HG03460 (cell line): ENCODE measurements around the gene CAPZB.

Experiments
- ATAC-seq: cut with Tn5 transposase; IDR thresholded peaks from one replicate; pipeline ENCODE4 v1.9.1; 2021; ENCODE audit not compliant: unreplicated experiment

The CAPZB gene

DNA sequence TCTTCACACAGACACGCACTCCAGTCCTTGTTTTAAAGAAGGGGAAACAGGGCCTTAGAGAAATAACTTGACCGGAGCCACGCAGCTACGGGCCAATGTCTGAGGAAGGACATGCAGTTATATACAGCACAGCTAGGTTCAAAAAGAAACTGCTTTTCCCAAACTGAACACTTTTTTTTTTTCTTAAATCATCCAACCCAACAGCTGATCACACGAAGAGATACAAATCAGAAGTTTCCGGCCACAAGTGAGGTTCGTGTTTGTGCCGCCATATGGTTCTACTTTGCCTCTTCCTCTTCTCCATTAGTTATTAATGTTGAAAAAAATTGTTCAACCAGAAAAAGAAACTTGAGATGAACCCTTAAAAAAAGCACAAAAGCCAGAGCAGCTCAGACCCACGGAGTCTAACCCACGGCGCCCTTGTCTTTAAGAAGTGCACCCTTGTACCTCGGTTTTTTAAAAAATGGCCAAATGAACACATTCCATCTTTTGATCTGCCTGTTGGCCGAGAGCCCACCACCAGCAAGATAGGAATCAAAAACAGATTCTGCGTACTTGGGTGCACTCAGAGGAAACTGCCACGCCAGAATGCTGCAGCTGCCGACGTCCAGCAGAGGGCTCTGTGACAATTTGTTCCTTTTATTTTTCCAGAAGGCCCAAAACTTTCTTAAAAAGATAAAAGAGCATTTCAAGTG, 94.3 kb downstream of the CAPZB start:
- ATAC-seq: peak; percentile 67

DNA sequence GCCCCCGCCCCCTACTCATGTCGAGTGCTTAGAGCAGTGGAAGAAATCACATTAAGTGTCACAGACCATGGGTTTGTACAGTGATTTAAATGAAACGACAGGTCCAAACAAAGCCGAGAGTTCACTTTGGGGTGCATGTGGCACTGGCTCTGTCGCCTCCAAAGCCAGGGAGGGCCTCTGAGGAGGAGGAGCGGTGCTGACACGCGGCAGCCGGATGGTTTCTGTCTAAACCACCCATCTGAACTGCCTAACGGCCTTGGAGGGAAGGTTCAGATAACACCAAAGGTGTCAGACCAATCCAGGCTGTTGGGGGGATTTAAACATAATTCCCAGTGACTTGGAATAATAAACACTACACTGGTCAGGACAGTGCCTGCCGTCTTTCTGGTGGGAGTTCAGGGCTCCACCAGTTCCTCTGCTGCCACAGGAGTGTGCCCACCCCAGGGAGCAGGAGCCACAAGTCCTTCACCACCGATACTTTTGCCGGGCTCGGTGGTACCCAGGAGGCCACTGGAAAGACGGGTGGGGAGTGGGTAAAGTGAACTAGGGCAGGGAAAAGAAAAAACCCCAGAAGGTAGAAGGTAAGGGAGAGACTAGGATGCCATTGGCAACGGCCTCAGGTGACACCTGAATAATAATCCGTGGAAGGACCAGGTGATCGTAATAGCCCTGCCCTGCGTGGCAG, 95.0 kb downstream of the CAPZB start:
- ATAC-seq: no peak

DNA sequence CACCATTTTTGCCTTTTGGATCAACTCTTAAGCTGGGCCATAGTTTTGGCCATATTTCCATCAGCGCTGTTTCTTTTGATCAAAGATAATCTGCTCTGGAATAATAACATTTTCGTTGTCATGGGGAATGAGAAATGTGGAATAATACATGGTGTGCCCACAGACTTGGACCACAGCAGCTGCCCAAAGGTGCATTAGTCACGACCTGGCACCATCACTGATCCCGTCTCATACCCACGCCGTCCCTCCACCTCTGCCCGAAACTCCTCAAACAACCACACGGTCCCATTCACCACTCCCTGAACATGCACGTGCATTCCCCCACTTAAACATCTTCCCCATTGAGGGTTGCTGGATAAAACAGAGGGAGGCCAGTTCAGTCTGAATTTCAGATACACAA, 96.4 kb downstream of the CAPZB start:
- no peak for ATAC-seq

DNA sequence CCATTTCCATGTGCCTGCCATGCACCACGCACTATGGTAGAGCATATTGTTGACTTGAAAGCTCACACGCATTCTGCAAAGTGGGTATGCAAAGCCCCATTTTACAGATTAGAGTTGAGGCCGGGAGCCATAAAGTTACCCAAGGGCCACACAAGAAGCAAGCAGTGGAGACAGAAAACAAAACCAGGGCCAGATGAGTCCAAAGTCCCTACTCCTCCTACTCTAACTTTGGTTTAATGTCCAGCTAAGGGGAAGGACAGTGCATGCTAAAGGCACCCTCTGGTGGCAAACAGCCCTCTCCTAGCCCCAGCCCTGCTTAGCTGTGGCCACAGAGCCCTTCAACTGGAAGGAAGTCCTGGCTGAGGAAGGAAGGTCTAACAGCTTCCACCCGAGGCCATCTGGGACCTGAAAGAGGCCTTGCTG, 98.3 kb downstream of the CAPZB start:
- no peak for ATAC-seq

DNA sequence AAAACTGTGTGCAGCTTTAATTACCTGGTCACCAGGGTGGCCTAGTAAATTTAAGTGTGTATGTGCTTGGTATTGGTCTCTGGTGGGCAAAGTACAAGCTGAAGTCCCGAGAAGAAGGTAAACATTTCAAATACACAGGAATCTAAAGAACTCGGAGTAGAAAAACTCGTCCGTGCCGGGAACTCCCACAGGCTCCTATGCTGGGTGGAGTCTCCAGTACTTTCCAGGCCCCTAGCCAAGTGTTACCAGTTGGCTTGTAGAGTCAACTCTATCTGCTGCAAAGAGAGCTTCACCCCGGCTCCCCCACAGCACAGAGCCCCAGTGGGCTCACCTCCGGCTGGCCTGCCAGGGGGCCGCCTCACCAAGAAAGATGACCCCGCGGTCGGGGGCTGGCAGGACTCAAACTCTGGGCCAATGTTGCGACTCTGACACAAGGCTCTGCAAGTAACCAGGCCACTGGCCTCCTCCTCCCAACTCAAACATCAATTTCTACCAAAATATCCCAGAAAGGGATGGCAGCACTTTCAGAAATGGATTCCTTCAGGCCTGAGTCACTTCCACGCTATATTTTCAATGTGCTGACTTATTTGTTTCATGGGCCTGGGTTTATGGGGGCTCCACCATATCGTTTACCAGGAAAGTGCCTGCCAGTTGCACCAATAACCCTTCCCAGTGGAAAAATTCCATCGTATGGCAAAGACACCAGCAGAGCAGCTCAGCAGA, 99.3 kb downstream of the CAPZB start:
- no peak for ATAC-seq

DNA sequence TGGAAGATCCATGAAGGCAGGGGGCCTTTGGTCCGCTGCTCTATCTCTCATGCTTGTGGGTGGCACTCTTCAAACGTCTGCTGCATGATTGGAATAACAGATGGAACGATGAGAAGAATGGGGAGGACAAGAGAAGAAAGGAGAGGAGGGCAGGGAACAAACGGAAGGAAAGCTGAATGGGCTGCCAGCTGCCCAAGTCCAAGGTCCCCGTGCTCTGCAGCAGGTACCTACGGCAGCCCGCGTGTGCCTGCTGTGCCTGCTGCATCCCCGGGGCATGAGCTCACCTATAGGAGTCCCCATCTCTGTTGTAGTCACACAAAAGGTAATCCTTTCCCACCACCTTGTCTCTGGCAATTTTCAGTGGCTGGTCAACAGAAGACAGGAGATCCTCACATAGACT, 100.1 kb downstream of the CAPZB start:
- no peak for ATAC-seq

DNA sequence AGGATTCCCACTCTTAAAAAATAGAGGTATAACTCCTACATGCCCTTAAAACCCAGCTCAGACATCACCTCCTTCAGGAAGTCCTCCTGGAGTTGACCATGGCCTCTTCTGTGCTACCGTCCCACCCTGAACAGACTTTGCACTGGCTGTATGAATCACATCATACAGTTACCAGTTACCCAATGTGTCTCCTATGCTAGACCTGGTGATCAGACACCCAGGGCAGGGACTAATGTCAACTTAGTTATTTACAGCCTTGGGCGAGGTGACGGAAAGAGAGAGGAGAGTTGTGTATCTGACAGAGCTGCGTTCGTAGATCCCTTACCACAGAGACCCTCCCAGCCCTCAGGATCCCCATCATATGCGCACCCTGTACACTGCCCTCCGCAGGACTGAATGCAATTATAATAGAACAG, 100.6 kb downstream of the CAPZB start:
- no peak for ATAC-seq

DNA sequence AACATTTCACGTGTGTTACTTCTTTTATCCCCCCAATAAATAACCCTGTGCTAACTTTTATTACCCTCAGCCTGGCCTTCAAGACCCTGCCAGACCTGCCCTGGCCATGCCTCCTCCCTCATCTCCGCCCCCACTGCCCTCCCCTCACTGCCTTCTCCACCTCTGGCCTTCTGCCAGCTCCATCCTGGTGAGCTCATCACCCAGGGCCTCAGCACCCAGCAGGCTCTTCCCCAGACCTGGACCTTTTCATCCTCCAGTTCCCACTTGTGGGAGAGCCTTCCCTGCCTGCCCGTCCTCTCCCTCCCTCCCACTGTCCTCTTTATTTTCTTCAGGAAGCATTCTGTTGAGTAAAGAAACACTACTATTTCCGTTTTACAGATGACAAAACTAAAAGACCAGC, 101.2 kb downstream of the CAPZB start:
- no peak for ATAC-seq

DNA sequence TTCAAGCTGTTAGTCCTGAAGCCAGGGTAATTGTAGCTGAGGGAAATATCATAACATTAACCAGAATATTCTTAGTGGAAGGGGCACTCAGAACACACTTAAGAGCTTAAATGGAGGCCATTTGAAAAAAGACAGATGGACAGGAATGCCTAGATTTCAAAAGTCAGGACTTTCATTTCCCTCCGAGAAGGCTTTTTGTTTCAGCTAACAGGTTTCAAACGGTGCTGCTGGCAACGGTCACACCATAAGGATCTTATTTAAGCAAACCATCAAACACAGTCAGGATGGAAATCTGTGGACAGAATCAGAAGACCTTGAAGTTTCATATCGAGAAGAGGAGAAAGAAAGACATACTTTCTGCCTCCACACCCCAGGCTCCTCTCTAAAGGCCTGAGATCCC, 103.1 kb downstream of the CAPZB start:
- ATAC-seq: no peak

DNA sequence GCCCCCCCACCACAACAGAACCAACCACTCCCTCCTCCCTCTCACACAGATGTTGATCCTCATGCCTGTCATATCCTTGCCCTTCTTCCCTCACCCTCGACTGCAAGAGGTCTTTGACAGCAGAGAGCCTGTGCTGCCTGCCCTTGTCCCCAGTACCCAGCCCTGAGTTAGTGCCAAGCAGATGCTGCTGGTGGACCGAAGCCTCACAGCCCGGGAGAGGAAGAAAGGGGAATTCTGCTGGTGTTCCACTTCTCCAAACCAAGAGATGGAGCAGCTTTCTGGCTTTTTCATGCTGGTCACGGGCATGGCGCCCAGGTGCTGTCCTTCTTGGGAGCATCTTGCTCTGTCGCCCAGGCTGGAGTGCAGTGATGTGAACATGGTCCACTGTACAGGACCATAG, 104.1 kb downstream of the CAPZB start:
- ATAC-seq: no peak

DNA sequence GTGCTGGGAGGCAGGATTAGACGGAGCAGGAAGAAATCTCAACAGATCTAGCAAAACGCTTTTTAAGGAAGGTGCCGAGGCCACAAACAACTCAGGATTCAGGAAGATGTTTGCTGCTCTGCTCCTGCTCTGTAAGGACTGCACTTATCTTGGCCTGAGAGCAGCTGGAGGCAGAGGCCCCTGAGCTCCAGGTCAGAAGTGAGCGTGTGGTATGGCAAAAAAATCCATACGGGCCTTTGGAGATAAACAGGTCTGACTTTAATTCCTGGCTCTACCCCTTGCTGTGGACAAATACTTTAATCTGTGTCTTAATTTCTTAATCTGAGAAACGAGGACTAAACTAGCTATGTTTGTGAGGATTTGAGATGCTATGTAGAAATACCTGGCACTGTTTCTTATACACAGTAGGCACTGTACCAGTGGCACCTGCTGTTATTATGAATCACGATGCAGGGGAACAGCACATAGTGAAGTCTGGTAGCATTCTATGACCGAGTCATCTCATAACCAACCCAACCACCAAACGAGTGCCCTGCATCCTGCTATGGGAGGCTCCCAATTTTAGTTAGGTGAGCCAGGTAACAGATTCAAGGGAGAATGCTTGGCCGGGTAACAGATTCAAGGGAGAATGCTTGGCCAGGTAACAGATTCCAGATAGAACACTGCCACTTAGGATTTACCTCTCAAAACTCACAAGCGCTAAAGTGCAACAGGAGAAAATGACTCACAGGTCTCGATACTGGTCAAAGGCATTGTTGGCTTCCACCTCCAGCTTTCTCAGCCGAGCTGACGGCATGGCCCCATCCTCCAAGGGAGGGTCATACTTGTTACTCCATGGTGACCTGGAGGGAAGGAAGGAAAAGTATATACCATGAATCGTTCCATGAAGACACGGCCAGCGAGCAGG, 107.3 kb downstream of the CAPZB start:
- no peak for ATAC-seq

DNA sequence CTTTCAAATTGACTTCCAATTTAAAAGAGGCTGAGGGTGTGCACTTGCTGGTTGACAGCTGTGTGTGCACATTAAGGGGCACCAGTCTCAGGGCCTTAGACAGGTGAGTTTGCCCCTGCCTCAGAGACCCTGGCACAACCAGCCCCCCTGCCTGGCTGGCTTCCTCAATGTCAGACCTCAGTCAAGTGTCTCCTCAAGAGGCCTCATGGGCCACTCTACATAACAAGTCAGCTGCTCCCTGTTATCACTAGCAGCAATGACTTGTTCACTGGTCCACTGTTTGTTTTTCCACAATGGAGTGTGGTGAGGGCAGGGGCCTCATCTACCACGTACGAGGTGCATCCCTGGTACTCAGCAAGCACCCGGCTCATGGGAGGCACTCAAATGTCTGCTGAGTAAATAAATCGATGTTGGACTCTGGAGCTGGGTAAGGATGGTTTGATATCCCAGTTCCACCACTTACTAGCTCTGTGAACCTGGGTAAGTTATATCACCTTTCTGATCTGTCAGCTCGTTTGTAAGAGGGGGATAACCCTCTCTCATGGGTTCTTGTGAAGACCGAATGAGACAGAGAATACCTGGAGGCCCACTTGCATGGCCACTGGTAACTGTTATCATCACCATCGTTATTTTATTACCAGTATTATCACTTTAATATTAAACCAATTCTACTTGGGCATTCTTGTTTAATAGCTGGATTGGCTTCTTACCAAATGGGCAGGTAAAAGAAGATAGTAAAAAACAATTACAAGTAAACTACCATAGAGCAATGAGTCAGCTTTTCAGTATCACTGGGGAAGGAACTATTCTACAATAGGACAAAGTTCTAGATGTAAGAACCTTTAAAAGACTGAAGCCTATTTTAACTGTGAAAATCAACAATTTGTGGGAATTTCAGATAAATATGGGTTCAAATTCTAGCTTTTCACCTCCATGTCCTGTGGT, 108.6 kb downstream of the CAPZB start:
- ATAC-seq: no peak

DNA sequence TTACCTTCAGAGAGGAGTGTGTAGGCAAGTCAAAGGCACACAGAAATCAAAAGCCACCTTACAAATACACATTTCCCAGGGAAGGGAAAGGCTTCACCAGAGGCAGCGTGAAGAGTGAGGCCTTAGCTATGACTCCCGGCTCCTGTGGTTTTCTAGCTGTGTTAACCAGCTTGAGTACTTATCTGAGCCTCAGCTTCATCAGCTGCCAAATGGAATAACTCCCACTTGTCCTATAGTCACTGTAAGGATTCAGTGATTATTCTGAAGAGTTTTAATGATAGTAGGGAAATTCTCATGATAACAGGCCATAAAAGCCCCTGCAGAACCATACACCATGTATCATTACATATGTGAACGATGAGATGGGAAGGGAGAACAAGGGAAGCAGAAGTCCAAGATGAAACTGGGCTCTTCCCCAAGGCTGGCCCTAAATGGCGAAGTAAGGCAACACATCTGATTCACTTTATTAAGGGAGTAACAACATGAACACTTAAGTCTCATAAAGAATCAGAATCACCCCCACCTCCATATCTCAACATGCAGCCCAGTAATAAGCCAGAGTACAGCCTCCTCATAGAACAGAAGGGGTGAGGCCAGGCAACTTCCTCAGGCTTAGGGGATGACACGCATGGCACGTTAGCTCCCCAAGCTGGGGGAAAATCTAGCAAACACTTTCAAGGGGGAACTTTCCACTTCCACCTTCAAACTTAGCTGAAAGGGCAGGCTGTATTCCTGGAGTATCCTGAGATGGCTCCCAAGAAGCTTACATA, 109.5 kb downstream of the CAPZB start:
- no peak for ATAC-seq

DNA sequence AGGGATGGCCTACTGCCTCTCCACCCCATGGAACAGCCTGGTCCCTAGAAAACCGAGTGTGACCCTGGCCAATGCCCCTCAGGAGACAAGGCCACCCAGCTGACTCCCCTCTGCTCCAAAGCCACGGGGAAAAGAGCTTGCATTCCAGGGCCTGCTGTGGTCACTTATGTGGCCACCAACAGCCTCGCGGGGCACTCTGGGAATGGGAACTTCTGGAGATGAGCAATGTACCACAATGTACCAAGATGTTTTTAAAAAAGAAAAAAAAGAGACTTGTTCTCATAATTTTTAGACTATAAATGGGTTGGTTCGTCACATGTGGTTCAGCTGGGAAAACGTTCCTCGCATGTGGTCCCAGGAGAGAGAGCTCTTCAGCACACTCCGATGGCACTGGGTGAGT, 110.4 kb downstream of the CAPZB start:
- ATAC-seq: no peak

DNA sequence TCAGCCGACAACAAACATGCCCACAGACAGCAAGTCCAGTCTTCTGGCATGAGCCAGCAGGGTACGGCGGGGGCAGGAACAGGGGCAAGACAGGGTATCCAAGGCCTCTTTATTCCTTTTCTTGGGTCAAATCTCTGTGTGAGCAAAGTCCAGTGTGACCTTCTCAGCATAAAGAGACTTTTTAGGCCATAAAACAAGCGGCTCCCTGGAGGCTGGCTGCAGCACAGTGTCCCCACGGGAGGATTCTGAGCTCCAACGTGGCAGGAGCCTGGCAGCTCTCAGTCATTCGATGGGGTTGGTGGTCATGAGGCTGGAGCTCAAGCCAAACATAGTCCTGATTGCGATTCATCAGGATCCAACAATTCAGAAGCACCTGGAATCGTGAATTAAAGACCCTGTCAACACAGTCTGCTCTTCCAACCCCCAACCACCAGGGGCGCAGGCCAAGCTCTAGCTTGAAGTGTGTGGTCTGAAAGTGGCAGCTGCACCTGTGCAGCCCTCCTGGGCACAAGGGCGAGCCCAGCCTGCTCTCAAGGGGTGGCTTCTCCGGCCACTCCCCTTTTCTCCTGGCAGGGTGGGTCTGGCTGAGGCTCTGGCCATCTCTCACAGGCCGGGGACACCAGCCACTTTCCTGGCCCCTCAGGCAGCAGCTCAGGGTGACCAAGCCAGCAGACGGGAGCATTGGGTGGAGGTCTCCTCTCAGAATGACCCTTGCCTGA, 111.1 kb downstream of the CAPZB start:
- ATAC-seq: no peak

DNA sequence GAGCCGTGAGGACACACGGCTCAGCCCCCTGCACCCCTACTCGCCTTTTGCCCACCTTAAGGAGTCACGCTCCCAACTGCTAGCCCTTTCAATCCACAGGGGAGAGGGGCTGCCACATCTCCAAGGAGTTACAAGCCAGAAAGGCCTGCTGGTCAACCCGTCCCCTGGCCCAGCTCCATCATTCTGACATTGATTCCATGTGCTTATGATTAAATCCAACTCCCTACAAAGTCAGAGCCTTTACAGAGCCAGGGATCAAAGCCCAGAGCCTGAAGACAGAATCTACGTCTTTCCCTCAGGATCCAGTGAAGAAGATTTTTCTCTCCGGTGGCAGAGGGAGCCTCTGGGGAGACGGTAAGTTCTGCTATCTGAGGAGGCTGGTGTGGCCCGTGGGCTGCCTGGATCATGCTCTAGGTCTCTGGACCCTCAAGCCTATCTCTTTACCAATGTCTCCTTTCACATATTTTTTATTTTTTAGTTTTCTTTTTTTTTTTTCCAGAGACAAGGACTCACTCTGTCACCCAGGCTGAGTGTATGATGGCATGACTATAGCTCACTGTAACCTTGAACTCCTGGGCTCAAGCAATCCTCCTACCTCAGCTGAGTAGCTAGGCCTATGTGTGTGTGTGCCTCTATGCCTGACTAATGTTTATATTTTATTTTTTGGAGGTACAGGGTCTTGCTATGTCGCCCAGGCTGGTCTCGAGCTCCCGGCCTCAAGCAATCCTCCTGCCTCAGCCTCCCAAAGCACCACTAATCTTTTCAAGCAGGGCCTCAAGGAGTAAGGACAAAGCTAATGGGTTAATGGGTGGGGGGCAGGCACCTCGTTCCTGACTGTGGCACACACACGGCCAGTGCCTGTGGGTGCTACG, 111.9 kb downstream of the CAPZB start:
- no peak for ATAC-seq

DNA sequence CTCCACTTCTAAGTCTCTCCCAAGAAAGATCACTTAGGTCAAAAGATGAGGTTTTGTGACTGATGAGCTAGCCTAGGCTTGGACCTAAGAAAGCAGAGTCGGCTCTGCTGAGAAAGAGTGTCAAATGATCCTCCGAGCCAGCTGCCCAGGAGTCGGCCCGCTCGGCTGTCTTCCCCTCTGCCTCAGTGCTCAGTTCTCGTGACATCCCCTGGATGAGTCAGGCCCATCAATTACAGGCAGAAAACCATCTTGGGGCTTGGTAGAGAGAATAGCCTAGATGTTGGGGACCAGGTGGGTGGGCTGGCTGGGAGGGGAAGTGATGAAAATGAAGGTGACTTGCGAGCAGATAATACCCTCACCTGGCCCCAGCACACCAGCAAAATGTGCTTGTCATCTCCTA, 112.7 kb downstream of the CAPZB start:
- ATAC-seq: no peak

DNA sequence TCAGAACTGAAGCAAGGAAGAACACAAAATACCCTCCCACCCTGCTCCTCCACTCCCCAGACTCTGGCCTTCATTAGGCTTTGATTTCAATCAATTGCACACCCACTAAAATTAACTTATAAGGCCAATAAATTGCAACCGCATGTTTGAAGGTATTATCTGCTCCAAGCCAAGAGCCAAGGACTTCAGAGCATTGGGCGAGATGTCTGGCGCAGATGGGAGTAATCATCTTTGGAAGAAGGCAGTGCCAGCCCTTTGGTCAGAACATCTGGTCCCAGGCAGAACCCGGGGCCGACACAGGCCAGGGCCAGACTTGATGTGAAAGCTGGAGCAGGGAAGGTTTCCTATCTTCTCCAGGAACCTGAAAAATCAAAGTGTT, 113.2 kb downstream of the CAPZB start:
- ATAC-seq: no peak
